Pons (tissue), 1 donor: Measurements from ENCODE around the gene TIAM1.

Source experiments
- DNase-seq: peaks from one replicate; pipeline ENCODE4 v3.0.0-alpha.2; 2016; ENCODE audit warnings: low spot score

Gene TIAM1

DNA sequence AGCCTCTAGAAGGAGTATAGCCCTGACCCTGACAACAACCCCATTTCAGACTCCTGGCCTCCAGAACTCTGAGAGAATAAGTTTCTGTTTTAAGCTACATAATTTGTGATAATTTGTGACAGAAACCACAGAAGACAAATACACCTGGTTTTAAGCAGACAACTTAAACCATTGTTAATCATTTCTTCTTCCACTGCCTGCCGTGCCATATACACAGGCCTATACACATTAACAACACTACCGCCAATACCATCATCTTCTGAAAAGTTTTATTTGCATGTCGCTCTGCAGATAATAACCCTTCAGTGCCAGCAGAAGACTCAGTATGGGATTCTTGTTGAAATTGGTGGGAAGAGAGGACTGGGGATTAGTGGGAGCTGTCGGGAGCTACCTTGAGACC, 265.8 kb downstream of the TIAM1 start:
- no peak for DNase-seq

DNA sequence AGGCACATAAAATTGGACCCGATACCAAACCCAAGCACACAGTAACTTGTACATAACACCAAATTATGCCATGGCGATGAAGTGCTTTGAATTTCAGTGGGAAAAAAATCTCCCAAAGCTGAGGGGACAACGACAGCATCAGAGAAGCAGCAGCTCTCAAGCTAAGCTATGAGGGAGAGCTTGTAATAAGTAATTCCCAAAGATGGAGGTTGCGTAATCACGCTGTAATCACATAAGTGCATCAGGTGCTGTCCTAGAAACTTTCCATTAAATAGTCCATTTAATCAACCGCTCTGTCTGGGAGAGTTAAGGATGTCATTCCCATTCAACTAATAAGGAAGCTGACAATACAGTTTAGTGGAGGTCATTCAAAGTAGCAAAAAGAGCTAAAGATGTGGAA, 268.2 kb downstream of the TIAM1 start:
- DNase-seq = no peak

DNA sequence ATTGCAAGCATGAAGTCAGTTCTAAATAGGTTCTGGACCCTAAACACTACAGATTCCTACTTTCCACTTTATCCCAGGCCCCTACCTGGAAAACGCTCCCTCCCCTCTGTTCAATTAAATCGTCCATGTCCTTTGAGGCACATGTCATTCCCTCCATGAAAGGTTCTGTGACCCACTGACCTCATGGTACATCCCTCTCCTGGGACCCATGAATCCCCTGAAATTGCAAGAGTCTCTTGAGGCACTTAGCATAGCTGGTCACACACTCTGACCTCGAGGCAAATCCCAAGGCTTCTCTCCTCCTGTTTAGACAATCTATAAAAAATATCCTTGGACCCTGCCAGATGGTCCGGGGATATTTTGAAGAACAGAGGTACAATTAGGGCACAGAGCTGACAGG, 271.5 kb downstream of the TIAM1 start:
- DNase-seq = no peak
